ENCODE results near the gene MAPT.

Gene MAPT

DNA sequence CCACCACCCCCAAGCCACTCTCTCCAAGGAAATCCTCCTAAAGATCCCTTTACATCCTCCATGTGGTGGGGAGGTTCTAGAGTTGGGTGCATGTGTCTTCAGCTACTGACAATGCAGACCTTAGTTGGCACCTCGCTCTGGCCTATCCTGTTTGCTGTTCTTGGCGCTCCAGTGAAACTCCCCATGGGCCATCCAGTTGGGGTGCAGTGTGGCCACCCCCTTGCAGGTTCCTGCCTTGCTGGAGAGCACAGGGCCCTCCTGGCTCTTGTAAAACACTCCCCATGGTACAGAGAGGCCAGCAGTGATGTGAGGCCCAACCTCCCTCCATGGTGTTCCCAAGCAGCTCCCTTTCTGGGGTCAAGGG lies 82.0 kb downstream of the MAPT start:
- no peak for DNase-seq

- DNase-seq = no peak
Observed at GRCh38 chr17:45976755-45977505, 82.6 kb downstream of the MAPT start.

DNA sequence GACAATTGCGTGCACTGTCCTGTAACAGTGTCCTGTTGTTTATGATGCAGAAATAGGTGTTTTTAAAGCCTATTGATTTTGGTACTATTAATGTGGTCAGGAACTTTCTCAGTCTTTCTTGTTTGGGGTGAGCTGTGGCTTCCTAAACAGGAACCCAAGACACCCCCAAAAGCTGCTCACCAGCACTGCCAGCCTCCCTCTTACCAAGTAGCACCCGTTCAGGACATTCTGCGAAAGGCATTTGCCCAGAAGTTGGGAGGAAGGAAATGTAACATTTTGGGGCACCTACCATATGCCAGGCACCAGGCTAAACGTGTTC lies 83.1 kb downstream of the MAPT start:
- DNase-seq = no peak

DNA sequence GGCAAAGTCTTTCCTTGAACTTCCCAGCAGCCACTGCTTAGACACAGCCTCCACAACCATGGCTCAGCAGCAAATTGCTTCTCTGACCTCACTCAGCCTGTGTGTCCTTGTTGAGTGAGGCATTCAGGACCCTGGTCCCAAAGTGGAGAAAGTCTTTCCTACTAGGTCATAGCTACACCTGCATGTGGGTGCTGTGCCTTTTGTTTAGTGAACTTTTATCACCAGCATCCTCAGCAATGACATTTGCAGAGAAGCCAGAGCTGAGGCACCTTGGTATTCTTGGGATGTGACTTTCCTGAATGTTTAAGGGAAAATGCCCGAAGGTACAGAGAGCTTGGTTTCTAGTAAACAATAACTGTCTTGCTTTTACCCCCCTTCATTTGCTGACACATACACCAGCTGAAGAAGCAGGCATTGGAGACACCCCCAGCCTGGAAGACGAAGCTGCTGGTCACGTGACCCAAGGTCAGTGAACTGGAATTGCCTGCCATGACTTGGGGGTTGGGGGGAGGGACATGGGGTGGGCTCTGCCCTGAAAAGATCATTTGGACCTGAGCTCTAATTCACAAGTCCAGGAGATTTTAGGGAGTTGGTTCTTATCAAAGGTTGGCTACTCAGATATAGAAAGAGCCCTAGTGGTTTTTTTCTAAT lies 83.7 kb downstream of the MAPT start:
- DNase-seq = no peak

GRCh38 chr17:45979137-45979536 lies 84.8 kb downstream of the MAPT start:
- DNase-seq = no peak

- DNase-seq = no peak
Observed at GRCh38 chr17:45980855-45981254, 86.5 kb downstream of the MAPT start.

DNA sequence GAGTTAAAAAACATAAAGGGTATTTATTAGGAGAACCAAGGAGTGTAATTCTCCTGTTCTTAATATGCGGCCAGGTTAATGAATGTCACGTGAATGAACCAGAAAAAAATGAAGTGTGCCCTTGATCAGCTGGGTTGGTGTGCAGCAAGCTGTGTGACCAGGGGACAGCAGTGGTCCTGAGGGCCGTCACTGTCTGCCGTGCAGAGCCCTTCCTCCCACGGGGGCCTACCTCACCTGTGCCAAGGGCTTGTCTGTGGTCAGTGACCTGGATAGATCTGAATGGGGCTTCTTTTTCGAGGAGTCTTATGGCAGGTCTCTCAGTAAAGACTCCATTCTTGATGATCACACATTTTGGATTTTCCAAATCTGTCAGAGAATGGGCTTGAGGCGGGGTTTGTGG lies 87.0 kb downstream of the MAPT start:
- DNase-seq = no peak

DNA sequence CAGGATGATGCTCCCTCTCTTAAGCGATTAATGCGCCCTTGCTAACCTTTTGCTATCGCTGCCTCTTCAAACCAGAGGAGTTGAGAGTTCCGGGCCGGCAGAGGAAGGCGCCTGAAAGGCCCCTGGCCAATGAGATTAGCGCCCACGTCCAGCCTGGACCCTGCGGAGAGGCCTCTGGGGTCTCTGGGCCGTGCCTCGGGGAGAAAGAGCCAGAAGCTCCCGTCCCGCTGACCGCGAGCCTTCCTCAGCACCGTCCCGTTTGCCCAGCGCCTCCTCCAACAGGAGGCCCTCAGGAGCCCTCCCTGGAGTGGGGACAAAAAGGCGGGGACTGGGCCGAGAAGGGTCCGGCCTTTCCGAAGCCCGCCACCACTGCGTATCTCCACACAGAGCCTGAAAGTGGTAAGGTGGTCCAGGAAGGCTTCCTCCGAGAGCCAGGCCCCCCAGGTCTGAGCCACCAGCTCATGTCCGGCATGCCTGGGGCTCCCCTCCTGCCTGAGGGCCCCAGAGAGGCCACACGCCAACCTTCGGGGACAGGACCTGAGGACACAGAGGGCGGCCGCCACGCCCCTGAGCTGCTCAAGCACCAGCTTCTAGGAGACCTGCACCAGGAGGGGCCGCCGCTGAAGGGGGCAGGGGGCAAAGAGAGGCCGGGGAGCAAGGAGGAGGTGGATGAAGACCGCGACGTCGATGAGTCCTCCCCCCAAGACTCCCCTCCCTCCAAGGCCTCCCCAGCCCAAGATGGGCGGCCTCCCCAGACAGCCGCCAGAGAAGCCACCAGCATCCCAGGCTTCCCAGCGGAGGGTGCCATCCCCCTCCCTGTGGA lies 88.6 kb downstream of the MAPT start:
- DNase-seq = no peak

GRCh38 chr17:45983614-45984310 lies 89.4 kb downstream of the MAPT start:
- DNase-seq = no peak

DNA sequence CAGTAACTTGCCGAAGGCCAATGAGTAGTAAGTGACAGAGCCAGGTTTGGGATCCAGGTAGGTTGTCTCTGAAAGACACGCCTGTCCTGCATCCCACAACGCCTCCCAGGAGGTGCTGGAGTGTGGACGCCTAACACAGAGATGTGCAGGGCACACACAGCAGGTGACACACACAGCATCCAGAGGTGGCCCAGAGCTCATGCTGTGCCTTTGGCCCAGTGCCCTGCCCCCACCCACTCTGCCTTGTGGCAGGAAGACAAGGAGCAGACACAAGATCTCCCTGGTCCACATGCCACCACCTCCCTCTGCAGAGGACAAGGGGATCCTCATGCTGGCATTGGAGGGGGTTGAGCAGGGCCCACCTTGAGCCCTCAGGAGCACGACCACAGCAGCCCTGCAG lies 90.0 kb downstream of the MAPT start:
- no peak for DNase-seq

DNA sequence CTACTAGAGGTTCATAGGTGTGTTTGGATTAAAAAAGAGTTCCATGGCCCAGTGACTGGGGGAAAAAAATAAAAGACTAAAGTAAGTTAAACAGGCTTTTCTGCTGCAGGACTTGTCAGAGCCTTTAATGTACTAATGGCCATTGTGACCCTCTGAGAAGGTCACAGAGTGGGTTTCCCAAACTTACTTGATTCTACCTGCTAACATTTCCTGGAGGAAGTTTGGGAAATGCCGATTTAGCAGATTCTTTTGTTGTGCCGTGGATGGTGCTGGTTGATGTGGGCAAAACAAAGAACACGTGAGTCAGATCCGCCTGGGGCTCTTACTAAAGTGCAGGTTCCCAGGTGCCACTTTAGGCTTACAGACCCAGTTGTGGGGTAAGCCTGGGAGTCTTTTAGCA lies 91.1 kb downstream of the MAPT start:
- no peak for DNase-seq

DNA sequence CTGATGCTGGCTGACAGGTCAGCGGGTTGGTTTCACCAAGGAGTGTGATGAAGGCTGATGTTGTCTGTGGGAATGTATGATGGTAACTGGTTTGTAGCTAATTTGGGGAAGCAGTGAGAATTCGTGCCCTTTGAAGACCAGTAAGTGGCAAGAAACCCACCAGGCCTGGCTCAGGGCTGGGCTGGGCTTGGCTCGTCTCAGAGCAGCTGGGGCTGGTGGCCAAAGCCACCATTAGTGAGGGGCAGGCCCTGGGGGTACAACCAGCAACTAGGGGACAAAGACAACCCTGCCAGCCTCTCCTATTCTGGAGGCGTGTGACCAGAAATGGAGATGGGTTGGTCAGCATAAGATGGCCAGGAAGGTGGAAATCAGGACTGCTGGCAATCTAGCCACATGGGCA lies 91.7 kb downstream of the MAPT start:
- no peak for DNase-seq

DNA sequence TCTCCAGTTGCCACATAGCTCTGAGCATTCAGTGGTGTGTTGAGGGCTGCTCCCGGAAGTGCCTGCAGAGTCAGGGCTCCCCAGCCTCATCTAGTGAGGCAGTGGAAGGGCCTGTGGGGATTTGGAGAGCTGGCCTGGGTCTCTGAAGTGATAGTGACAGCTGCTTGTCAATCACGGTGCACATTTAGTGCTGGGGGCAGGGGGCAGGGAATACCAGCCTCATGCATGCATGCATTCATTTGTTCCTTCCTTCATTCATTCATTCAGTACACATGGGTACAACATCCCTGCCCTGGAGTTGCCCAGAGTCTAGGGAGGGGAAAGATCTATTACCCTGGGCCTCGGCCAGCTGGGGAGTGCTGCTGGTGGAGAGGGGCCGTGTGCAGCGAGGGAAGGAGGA lies 93.4 kb downstream of the MAPT start:
- no peak for DNase-seq

DNA sequence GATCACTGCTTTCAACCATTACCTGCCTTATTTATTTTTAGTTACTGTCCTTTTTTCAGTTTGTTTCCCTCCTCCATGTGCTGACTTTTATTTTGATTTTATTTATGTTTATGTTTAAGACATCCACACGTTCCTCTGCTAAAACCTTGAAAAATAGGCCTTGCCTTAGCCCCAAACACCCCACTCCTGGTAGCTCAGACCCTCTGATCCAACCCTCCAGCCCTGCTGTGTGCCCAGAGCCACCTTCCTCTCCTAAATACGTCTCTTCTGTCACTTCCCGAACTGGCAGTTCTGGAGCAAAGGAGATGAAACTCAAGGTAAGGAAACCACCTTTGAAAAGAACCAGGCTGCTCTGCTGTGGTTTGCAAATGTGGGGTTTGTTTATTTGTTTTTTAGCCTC lies 95.4 kb downstream of the MAPT start:
- no peak for DNase-seq

DNA sequence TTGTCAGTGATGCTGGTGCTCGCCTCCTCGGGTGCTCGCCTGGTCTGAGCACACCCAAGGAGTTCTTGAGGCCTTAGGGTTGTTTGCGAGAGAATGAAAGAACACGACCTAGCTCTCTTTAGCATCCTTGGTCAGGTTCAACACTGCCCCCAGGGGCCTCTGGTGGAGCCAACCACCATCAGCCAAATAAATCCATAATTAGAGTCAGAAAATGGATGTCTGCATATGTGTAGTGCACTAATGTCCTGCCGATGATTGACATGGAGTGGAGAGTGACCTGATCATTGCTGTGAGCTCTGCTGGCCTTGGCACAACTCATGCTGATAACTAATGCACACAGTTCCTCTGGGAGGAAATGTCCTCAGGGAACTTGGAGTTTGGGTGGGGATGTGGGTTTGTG lies 96.5 kb downstream of the MAPT start:
- no peak for DNase-seq

DNA sequence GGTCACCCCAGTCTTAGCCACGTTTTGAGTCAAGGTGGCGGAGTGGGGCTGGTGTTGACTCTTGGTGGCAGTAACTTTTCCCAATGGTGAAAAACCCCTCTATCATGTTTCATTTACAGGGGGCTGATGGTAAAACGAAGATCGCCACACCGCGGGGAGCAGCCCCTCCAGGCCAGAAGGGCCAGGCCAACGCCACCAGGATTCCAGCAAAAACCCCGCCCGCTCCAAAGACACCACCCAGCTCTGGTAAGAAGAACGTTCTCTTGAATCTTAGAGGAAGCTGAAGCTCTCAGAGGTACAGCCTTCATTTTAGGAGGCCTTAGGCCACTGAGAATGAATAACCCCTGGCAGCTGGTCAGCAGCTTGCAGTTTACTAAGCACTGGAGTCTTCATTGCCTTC lies 97.0 kb downstream of the MAPT start:
- no peak for DNase-seq

DNA sequence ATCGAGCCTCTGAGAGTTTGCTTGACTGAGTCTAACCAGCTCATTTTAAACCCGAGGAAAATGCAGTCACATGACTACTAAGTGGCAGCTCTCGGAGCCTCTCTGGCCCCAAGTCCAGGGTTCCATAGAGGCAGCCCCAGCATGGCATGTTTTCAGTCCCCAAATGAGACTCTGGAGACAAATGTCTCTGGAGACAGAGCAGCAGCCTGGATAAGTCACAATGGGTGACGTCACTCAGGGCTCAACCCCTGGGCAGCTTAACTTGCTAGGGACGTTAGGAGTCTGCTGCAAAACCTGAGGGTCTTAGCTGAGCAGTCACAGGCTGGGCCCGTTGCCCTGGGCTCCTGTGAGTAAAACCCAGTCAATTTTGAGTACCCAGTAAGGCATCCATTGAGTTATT lies 97.8 kb downstream of the MAPT start:
- peak; percentile 66 for DNase-seq

GRCh38 chr17:45992904-45993303 lies 98.5 kb downstream of the MAPT start:
- DNase-seq = no peak

DNA sequence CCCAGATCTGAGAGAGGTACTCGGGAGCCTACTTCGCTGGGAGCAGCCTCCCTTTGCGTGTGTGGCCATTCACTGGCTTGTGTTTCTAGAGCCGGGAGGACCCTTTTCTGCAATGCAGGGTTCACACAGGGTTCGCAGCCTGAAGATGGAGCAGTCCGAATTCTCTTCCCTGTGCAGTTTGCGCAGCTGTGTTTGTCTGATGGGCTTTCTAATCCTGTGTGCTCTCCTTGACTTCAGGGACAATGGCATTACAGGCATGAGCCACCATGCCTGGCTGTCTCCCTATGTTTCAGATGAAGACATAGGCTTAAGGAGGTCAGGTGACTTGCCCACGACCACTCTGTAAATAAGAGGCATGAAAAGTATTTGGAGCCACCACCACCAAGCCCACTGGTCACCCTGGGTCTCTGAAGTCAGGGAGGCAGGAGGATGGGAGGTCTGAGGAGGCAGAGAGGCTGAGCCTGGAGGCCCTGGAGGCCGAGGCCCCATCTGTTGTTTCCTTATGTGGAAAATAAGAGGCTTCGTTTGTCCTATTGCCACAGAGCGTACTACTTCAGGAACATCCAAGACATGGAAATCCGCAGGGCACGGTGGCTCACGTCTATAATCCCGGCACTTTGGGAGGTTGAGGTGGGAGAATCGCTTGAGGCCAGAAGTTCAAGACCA lies 99.7 kb downstream of the MAPT start:
- peak; percentile 24 for DNase-seq

DNA sequence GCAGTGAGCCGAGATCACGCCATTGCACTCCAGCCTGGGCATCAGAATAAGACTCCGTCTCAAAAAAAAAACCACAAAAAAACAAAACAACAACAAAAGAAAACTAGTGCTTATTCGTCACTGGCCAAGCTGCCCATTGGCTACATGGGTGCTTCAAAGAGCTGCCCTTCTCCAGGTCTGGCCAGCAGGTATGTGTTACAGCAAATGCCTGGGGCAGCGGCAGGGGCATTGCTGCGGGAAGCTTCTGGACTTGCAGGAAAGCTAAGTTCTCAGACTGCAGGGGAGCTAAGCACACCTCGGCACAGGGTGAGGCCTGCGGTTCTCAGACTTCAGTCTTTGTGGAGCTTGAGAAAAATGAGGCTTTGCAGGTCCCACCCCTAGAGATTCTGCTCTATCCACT lies 100.6 kb downstream of the MAPT start:
- no peak for DNase-seq

- DNase-seq = no peak
Observed at GRCh38 chr17:45995627-45996270, 101.4 kb downstream of the MAPT start.

DNA sequence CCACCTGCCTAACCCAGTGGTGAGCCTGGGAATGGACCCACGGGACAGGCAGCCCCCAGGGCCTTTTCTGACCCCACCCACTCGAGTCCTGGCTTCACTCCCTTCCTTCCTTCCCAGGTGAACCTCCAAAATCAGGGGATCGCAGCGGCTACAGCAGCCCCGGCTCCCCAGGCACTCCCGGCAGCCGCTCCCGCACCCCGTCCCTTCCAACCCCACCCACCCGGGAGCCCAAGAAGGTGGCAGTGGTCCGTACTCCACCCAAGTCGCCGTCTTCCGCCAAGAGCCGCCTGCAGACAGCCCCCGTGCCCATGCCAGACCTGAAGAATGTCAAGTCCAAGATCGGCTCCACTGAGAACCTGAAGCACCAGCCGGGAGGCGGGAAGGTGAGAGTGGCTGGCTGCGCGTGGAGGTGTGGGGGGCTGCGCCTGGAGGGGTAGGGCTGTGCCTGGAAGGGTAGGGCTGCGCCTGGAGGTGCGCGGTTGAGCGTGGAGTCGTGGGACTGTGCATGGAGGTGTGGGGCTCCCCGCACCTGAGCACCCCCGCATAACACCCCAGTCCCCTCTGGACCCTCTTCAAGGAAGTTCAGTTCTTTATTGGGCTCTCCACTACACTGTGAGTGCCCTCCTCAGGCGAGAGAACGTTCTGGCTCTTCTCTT lies 102.1 kb downstream of the MAPT start:
- no peak for DNase-seq

Data from NCI-H82 (cell line).